ENCODE measurements around the gene FRMD4A. TPM values are rescaled to one million over a fixed set of nuclear protein-coding genes. Genes with fewer than 3 reads are reported as not detected.
"Not testable (repeated sequence)": the region's sequence is repeated elsewhere in the genome, so short reads cannot be mapped to it uniquely, and the experiment has no call there.

Gene FRMD4A
- total and polyA plus RNA-seq, 10 of the 15 experiments (the other 5 are each of a cell fraction or from before 2014, with no cell fraction given) = 17.8 to 75.2 (median 39.1) TPM

- H3K9me3 ChIP-seq (replicated peaks; ENCODE audit: control insufficient read depth, insufficient read depth, low read length) = no peaks in the 10 kb centered on the region; the same call in 2 of the 3 replicates
- POLR2A ChIA-PET = no interaction called here
- no peaks in the 10 kb centered on the region for H3K79me2 ChIP-seq (ENCODE audit: control insufficient read depth, insufficient read depth, low read length)
- in situ Hi-C loops (cut with MboI) (no loop called here), intact Hi-C loops (cut with micrococcal nuclease; ENCODE audit: unreplicated experiment) (no loop called here)
- FAIRE-seq = no peak
- CTCF ChIA-PET = interaction anchor here (1.2 to 1.6 kb wide), 2 partner anchors 12 to 110 kb away, joined by 3 read pairs; no protein-coding TSS in a partner anchor
- H4K20me1 ChIP-seq (ENCODE audit: control insufficient read depth, insufficient read depth) = no peaks in the 10 kb centered on the region
- RAD21 ChIA-PET (ENCODE audit: unreplicated experiment) = no interaction called here
- SMC1A ChIA-PET (ENCODE audit: uncharacterized antibody, unreplicated experiment) = interaction anchor here (1.0 kb wide), 1 partner anchor 27 kb away, joined by 5 read pairs; no protein-coding TSS in a partner anchor
- no peak for TF ChIP-seq CREB1 (IDR thresholded peaks at IDR 0.05; ENCODE audit: low read depth)
- TF ChIP-seq ESRRA (IDR thresholded peaks at IDR 0.05; ENCODE audit: low read length) = no peak
- no peak for TF ChIP-seq NFIC (IDR thresholded peaks at IDR 0.05; ENCODE audit: low read depth, low read length)
- no peak for TF ChIP-seq BACH1 (IDR thresholded peaks at IDR 0.05; ENCODE audit: borderline replicate concordance)
- no peak for TF ChIP-seq POLR2A (IDR thresholded peaks at IDR 0.05; ENCODE audit: low read depth, low read length)
- TF ChIP-seq RAD21 (IDR thresholded peaks at IDR 0.05; ENCODE audit: insufficient read depth, low read depth, low read length) = no peak
- H3K4me2 ChIP-seq (ENCODE audit: control insufficient read depth, insufficient read depth) = no peak overlapping the region
- no peak overlapping the region for H3K9ac ChIP-seq (ENCODE audit: control insufficient read depth, insufficient read depth, low read length)
- BruUV-seq (replicated peaks) = no TSS peak
- no peak for DNase-seq (ENCODE audit: low read depth, low spot score)
- no peak for ATAC-seq
- no CpG with 5 or more reads among the region's 2 CpGs for WGBS (ENCODE audit: insufficient coverage, insufficient replicate concordance, low lambda C conversion rate, missing lambda C conversion rate)
- no peak overlapping the region for H3K4me3 ChIP-seq
- H2AFZ ChIP-seq (ENCODE audit: control insufficient read depth, low read depth, low read length) = no peak overlapping the region
- no peaks in the 10 kb centered on the region for H3K4me1 ChIP-seq (ENCODE audit: control insufficient read depth, insufficient read depth, low read length)
- no peaks in the 10 kb centered on the region for H3K36me3 ChIP-seq (ENCODE audit: control insufficient read depth in 2 of 2, insufficient read depth in 2 of 2, low read length in 1 of 2)
- no peak overlapping the region for H3K27ac ChIP-seq (ENCODE audit: control insufficient read depth, insufficient read depth)
- H3K27me3 ChIP-seq (replicated peaks in 1 of 2; ENCODE audit: control insufficient read depth in 2 of 2, insufficient read depth in 2 of 2, low read length in 1 of 2) = no peaks in the 10 kb centered on the region
These were observed 262.0 kb downstream of the FRMD4A start for GRCh38 chr10:14068601-14069250.

- H3K27ac ChIP-seq (ENCODE audit: control insufficient read depth, insufficient read depth); H3K4me2 ChIP-seq (ENCODE audit: control insufficient read depth, insufficient read depth); H4K20me1 ChIP-seq (ENCODE audit: control insufficient read depth, insufficient read depth); H3K27me3 ChIP-seq (replicated peaks in 1 of 2; ENCODE audit: control insufficient read depth in 2 of 2, insufficient read depth in 2 of 2, low read length in 1 of 2); BruUV-seq (replicated peaks); DNase-seq (ENCODE audit: low read depth, low spot score); ATAC-seq; intact Hi-C loops (cut with micrococcal nuclease; ENCODE audit: unreplicated experiment); in situ Hi-C loops (cut with MboI); H3K4me1 ChIP-seq (ENCODE audit: control insufficient read depth, insufficient read depth, low read length); POLR2A ChIA-PET; H3K9ac ChIP-seq (ENCODE audit: control insufficient read depth, insufficient read depth, low read length); SMC1A ChIA-PET (ENCODE audit: uncharacterized antibody, unreplicated experiment); FAIRE-seq; H3K36me3 ChIP-seq (ENCODE audit: control insufficient read depth in 2 of 2, insufficient read depth in 2 of 2, low read length in 1 of 2); H3K9me3 ChIP-seq (replicated peaks; ENCODE audit: control insufficient read depth, insufficient read depth, low read length); H2AFZ ChIP-seq (ENCODE audit: control insufficient read depth, low read depth, low read length); H3K4me3 ChIP-seq; H3K79me2 ChIP-seq (ENCODE audit: control insufficient read depth, insufficient read depth, low read length): not testable (repeated sequence)
- ChIA-PET CTCF (interaction anchor here (1.1 kb wide), 1 partner anchor 19 kb away, joined by 3 read pairs; no protein-coding TSS in a partner anchor), RAD21 (ENCODE audit: unreplicated experiment) (interaction anchor here (1.6 kb wide), 1 partner anchor 15 kb away, joined by 3 read pairs; no protein-coding TSS in a partner anchor)
- 23% methylated on average over 5 of the region's 5 CpGs for WGBS (ENCODE audit: insufficient coverage, insufficient replicate concordance, low lambda C conversion rate, missing lambda C conversion rate)
These were observed 263.1 kb downstream of the FRMD4A start for GRCh38 chr10:14067638-14068037.

All from GM12878 (cell line).